Activated T-helper 9 cell treated with anti-CD3 and anti-CD28 coated beads, Interleukin-2, amount 50 U/mL, for 16 hours (primary cell): ENCODE data around the gene DHRSX.
"Not testable (repeated sequence)": the region's sequence is repeated elsewhere in the genome, so short reads cannot be mapped to it uniquely, and the experiment has no call there.

Source experiments
- DNase-seq: peaks from one replicate; pipeline ENCODE4 v3.0.0-alpha.2; 2020; ENCODE audit warnings: low read depth

DHRSX gene

DNA sequence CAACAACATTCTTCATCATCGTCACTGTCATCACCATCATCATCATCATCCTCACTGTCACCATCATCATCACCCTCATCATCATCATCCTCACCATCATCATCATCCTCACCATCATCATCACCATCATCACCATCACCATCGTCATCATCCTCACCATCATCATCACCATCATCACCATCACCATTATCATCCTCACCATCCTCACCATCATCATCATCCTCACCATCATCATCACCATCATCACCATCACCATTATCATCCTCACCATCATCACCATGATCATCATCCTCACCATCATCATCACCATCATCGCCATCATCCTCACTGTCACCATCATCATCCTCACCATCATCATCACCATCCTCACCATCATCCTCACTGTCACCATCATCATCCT, 18.9 kb upstream of the DHRSX start:
- not testable (repeated sequence) for DNase-seq

DNA sequence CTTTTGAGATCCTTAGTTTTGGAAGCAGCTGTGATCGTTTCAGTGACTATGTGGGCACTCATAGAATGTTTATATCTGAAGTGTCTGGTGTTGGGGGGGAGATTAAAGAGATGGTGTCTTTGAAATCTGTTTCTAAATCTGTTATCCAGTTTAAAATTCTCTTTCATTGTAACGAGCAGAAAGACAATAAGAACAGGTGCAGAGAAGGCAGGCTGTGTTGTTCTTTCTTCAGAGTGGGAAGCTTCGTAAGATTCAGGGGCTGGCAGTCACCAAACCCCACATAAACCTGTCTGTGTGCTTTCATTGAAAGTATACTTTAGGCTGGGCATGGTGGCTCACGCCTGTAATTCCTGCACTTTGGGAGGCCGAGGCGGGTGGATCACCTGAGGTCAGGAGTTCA, 16.3 kb upstream of the DHRSX start:
- DNase-seq, result no peak

- DNase-seq, result no peak
Observed at GRCh38 chrX:2516623-2517022, 15.8 kb upstream of the DHRSX start.

- no peak for DNase-seq
Observed at GRCh38 chrX:2514131-2514530, 13.4 kb upstream of the DHRSX start.

DNA sequence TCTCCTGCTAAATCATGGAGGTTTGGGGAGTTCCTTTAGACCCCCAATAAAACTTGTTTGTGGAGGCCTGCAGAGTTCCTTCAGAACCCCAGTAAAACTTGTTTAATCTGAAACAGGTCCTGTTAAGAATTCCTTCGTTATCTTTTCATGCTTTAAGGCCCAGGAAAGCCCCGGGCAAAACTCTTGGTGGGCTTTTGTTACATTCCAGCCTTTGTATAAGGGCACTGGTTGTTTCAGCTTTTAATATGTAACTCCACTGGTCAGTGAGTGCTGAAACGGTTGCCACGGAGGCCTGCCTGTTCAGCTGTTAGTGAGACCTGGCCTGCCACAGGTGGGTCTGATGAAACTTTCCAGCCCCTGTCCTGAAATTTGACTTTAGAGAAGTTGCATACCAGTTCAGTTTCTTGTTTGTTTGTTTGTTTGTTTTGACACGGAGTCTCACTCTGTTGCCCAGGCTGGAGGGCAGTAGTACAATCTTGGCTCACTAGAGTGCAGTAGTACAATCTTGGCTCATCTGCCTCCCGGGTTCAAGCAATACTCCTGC, 12.4 kb upstream of the DHRSX start:
- no peak for DNase-seq

DNA sequence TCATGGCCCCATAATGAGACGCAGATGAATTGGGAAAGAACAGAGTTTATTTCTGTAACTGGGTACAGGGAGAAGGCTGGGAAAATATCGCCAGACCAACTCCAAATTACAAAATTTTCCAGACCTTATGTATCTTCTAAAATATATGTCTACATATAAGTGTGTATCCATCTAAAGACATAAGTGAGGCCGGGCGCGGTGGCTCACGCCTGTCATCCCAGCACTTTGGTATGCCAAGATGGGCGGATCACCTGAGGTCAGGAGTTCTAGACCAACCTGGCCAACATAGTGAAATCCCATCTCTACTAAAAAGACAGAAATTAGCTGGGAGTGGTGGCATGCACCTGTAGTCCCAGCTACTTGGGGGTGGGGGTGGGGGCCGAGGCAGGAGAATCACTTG, 11.7 kb upstream of the DHRSX start:
- no peak for DNase-seq

GRCh38 chrX:2511326-2511725, 10.6 kb upstream of the DHRSX start:
- no peak for DNase-seq

DNA sequence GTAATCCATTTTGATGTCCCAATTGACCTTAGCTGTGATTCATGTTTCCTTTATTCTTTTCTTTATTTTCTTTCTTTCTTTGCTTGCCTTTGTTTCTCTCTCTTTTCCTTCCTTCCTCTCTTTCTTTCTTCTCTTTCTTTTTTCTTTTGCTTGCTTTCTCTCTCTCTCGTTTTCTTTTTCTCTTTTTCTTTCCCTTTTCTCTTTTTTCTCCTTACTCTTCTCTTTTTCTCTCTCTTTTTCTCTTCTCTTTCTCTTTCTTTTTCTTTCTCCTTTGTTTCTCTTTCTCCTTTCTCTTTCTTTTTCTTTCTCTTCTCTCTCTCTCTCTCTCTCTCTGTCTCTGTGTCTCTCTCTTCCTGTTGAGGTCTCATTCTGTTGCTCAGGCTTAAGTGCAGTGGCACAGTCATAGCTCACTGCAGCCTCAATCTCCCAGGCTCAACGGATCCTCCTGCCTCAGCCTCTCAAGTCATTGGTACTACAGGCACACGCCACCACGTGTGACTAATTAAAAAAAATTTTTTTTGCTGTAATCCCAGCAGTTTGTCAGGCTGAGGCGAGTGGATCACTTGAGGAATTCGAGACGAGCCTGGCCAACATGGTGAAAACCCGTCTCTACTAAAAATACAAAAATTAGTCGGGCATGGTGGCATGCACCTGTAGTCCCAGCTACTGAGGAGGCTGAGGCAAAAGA, 8.0 kb upstream of the DHRSX start:
- no peak for DNase-seq

DNA sequence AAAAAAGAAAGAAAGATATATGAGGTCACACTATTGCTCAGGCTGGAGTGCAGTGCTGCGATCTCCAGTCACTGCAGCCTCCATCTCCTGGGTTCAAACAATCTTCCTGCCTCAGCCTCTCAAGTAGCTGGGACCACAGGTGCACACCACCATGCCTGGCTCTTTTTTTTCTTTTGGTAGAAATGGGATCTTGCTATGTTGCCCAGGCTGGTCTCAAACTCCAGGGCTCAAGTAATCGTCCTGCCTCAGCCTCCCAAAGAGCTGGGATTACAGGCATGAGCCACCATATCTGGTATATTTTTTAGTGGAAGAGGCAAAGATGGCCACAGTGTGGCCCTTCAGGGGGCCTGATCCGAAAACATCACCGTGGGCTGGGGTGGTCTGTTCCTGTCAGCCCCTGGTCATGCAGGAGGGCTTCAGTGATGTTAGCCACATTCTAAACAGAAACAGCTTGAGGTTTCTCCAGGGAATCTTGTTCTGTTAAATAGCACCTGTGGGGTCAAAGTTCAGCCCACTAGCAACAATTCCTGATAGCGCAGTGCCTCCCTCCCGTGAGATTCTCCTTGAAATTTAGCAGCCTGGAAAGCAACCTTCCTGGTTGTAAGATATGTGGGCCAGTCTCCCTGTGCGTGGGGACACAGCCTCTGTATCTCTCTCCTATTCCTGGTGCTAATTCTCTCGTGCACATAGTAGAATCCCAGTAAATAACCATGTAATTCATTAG, 7.3 kb upstream of the DHRSX start:
- no peak for DNase-seq

GRCh38 chrX:2507196-2507595, 6.4 kb upstream of the DHRSX start:
- DNase-seq, result no peak

- not testable (repeated sequence) for DNase-seq
Observed at GRCh38 chrX:2505341-2505740, 4.6 kb upstream of the DHRSX start.

DNA sequence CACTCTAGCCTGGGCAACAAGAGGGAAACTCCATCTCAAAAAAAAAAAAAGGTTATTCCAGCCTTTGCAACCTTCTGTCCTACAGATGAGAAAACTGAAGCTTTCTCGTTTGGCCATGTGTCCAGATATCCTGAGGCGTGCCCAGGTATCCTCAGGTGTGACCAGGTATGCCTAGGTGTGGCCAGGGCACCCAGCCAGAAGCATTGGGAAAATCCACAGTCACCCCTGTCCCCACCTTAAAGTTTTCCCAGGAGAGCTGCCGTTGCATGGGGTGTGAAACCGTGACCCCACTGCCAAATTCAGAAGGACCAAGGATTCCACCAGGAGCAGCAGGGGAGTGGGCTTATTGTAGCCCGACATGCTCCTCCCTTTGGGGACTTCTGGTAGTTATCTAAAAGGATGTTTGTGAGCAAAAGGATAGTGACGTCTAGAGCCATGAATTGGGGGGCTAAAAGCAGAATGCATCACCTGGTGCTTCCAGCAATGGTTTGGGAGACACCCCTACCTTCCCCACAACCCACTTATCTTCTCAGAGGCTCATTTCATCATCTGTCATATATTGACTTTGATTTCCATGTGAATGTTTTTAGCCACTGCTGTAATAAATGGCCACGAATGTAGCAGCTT, 4.0 kb upstream of the DHRSX start:
- no peak for DNase-seq

DNA sequence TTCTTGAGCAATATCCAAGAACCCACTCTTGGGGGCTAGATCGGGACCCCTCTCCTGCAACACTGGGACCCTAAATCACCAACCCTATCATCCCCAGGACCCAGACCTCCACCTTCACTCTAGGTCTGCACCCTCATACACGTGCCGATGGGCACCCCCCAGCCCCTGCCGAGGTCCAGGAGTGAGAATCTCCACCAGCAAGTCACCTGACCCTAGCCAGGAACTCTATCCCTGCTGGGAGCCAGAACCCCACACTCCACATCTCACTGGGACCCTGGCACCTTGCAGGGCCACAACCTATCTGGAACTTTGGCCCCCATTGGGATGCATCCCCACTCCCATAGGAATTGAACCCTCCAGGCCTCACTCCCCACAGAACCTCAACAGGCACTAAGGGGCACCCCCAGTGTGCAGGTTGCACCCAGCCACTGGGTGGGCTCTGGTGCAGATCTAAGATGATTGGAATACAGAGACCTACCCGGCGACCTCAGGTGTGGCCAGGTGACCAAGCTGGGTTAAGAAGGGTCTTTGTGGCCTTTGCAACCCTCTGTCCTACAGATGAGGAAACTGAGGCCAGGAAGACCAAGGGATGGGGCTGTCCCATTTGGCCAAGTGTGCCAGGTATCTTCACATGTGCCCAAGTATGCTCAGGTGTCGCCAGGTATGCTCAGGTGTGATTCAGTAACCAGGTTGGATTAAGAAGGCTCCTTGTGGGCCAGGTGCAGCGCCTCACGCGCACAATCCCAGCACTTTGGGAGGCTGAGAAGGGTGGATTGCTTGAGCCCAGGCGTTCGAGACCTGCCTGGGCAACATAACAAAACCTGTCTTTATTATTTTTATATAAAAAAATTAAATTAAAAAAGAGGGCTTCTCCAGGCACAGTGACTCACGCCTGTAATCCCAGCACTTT, 3.1 kb upstream of the DHRSX start:
- no peak for DNase-seq

DNA sequence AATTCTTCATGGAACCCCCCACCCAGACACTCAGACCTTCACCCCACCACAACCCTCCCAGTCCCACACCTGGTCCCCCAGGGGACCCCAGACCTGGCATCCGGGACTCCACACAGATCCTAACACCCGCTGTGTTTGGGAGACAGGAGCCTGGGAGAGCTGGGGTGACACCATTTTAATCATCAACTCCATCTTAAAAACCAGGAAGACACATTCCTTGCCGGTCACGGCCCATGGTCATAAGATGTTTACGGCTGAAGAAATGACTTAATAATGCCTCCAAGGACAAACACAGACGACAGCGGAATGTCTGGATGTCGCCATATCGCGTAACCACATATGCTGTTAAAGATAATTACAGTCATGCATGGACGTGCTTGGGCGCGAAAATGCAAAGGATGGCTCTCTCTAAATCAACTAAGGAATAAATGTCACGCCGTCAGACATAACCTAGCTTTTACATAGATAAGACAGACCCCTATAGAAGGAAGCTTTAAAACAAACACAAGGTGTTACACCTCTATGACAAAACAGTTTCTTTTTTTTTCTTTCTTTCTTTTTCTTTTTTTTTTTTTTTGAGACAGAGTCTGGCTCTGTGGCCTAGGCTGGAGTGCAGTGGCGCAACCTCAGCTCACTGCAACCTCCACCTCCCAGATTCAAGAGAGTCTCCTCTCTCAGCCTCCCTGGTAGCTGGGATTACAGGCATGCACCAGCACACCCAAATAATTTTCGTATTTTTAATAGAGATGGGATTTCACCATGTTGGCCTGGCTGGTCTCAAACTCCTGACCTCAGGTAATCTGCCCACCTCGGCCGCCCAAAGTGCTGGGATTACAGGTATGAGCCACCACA, 2.1 kb upstream of the DHRSX start:
- DNase-seq, result no peak

DNA sequence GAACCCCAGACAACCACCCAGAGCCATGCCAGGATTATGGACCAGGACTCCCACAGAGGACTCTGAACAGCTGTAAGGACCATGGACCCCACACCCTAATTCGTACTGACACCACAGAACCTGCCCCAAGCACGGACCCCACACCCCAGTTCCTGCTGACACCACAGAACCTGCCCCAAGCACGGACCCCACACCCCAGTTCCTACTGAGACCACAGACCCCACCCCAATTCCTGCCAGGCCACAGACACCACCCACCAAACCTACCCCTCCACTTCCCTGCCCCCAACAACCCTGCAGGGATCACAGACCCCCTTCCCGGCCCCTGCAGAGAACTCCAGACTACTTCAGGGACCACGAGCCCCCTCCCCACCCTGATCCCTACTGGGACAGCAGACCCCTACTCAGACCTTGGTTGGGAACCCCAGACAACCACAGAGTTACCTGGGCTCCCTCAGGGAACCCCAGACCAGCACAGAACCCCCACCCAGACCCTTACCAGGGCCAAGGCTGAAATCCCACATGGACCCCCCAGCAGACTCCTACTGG, 1.4 kb upstream of the DHRSX start:
- DNase-seq, result no peak

DNA sequence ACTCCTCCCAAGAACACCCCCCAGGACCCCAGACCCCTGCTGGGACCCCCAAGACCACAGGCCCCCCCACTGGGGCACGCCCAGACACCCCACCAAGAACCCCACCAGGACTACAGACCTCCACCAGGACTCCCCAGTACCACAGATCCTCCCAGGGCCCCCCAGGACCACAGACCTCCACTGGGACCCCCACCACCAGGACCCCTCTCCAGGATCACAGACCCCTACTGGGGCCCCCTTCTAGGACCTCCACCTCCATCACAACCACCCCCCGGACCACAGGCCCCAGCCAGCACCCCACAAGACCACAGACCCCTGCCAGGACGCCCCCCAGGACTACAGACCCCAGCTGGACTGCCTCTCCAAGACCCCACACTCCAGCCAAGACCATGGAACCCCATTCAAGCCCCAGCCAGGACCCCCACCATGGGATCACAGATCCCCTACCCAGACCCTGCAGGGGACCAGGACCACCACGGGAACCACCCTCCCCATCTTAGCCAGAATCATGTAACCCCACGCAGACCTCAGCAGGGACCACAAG, 855 bp upstream of the DHRSX start:
- no peak for DNase-seq

GRCh38 chrX:2500091-2500802, 529 bp downstream of the DHRSX start:
- peak; percentile 10 for DNase-seq

DNA sequence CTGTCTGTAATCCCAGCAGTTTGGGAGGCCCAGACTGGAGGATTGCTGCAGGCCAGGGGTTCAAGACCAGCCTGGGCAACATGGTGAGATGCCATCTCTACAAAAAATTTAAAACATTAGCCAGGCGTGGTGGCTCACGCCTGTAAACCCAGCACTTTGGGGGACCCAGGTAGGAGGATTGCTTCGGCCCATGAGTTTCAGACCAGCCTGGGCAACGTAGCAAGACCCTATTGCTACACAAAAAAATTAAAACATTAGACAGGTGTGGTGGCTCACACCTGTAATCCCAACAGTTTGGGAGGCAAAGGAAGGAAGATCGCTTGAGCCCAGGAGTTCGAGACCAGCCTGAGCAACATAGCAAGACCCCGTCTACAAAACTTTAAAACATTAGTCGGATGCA, 1.3 kb downstream of the DHRSX start:
- no peak for DNase-seq

GRCh38 chrX:2498781-2499302, 1.9 kb downstream of the DHRSX start:
- DNase-seq, result no peak
